ENCODE results near the gene ZNF438.

The ZNF438 gene

DNA sequence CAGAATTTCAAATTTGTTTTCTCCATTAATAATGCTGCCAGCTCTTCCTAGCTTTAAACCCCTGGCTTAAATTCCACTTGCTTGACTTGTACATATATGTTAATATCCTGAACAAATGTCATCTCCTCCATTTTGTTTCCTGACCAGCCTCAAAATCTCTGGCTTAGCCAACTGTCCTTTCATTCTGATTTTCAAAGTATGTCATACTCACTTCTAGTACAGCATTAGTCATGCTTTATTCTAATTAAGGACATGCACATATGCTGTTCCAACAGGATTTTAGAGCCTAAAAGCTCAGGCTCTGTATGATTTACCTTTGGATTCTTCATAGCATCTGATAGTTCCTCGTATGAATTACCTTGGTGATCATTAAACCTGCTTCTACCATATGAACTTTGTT is 158.3 kb downstream of the ZNF438 start:
- DNase-seq, result no peak

DNA sequence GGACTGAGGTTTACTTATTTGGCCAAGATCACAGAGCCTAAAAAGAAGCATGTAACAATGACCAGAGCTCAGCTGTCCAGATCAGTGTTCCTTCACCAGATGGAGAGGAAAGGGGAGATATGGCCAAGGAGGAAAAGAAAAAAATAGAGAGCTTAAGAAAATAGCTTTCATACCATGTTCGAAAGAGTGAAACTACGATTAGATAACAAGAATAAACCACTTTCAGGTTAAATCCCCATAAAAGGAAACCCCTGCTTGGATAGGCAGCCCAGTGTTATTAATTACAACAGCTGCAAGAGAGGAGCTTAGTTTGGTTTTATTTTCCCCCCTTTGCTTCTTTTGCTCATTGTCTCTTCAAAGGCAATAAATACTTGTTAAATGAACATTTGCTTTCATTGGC is 160.8 kb downstream of the ZNF438 start:
- DNase-seq, result no peak

DNA sequence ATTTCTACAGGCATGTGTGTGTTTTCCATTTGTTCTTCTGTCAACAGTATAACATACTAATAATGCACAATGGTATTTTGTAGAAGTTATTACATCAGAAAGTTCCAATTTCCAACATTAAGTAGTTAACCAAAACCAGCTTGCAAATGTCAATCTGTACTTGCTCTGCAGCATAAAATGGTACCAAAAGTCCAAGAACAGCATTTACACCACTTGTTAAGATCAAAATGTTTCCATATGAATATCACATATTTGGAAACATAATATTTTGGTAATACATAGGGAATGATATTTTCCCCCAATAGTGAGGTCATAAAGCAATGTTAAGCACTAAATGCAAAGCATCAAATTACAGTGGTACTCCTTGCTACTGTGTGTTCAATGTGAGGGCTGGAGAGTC is 162.1 kb downstream of the ZNF438 start:
- DNase-seq, result no peak

DNA sequence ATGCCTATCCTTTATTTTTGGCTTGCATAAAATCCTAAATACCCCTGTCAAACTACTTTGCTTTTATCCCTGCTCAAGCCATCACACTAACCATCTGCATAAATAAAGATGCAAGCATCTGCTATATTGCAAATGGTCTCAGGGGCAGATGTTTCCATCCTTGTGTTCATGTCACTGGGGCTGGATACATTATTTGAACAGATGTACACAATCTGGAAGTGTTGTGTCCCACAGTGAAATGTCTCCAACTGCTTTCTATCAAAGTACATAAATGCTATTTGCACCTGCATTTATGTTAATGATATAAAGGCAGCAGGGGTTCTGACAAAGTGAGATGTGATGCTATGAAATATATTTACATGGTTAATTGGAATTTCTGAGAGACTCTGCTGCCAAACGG is 163.1 kb downstream of the ZNF438 start:
- no peak for DNase-seq

DNA sequence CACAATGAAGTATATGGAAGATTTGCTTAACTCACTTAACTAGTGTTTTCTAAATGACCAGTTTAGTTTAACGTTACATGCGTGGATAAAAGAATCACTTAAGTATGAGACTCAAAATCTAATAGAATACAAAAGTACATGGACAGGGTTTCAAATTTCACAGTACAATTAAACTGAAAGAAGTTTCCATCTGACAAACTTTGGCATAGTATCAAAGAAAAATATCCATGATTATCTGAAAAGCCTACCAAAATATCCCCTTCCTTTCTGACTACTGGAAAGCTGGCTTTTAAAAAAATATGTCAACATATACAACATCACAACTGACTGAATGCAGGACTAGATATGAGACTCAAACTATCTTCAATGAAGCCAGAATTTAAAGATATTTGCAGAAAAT is 164.8 kb downstream of the ZNF438 start:
- DNase-seq, result no peak

DNA sequence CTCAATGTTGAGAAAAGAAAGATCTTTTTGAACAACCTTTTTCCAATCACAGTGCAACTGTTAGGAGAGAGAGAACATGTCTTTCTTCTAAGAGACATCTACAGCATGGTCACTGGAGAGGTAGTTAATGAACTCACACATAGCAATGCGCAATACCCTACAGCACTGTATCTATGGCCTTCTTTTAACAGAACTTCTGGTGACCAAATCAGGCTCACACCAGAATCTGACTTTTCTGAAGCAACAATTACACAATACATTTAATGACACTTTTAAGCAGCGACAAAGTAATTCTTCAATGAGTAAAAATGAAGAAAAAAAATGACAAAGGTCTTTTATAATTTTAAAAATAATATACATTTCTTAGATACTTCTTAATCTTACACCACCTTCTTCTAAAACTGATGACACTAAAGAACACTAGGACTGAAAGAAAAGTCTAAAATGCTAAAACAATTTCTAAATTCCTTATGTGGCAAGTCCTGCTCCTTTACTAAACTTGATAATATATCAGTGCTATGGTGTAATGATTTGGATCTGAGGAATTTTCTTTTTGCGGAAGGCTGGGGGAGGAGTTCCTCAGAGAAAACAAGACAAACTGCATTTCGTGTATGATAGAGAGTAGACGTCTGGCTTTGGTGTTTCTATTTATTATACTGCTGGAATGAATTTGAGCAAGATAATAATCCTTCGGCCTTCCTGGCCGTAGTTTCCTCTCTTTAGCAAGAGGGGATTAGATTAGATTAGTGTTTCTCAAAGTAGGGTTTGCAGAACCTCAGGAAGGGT is 166.3 kb downstream of the ZNF438 start:
- DNase-seq, result peak; percentile 37

DNA sequence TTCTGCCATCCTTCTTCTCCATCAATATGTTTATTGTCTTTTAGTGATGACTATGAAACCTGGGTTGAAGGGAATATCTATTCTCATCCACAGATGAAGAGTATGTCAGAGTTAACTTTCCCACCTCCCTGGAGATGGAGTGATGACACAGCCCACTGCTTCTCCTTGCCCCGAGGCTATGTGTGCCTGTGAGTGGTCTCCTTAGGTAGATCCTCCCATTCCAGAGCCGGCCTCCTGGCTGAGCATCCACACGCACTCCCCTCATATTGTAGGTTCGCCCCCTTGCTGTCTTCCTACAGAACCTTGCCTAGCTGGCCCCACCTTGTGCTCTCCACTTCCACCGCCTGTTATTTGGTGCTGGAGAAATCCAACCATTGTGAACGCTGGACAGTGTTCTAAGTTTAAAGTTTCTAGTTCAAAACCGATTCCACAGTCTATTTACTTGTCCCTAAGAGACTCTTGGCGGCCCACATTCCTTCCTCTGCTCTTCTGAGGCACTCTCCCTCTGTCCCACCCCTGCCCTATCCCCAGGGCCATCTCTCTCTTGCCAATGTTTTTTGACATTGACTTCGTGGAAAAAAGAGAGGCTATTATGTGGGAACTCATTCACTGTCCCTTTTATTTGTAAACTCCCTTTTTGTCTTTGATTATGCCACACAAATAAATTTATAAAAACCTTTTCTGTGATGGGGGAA is 168.0 kb downstream of the ZNF438 start:
- DNase-seq, result no peak

DNA sequence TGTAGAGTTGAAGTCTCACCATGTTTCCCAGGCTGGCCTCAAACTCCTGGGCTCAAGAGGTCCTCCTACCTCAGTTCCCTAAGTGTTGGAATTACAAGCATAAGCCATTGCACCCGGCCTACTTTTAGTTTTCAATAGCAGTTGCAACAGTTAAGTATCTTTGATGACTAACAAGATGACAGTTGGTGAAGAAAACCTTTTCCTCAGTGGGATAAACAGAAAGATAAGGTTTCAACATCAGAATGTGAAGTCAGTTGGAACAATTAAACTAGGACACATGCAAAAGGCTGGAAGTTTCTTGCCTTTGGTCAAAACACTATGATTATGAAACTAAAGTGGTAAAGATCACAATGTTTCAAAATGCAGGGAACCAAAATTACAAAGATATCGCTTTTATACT is 169.2 kb downstream of the ZNF438 start:
- peak; percentile 56 for DNase-seq

DNA sequence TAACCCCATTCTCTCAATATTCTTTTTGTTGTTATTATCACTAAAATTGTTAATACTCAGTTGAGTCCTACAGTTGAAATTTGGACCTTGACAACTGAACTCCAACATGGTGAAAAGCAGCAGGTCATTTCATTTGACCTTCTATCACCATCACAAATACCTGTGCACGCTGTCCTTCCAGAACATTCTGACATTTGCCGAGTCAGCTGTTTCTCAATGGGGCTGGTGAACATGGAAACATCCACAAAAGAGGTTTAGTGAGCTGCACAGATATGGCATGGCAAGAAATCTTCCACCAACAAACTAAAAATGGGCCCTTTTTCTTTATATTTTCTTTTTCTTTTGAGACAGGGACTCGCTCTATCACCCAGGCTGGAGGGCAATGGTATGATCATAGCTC is 169.7 kb downstream of the ZNF438 start:
- no peak for DNase-seq

DNA sequence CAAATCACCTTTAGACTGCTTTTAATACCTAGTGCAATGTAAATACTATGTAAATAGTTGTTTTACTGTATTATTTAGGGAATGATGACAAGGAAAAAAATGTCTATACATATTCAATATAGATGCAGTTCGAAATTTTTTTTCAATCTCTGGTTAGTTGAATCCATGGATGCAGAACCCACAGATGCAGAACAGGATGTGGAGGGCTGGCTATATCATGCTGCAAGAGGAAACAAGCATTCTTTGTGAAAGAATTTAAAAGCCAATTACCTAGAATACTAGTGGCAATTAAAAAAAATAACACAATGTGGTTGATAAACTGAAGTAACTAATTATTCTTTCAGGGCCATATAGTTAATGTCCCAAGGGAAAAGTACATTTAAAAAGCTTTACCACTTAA is 170.4 kb downstream of the ZNF438 start:
- peak; percentile 22 for DNase-seq

DNA sequence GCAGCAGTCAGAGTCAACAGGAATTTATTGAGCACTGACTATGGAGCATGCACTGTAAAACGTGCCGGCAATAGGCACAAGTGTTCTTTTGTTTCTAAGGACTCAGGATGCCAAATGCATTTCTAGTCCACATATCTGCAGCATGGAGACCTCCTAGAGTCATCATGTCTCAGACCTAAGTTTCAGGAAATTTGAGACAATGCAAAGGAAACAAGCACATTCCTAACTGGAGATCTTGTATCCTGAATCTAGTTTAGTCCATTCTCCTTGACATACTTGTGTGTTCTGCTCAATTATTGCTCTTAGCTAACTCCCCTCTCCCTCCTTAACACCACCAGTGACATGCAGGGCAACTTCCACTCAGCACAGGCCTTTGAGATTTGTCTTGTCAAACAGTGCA is 173.2 kb downstream of the ZNF438 start:
- DNase-seq, result no peak

DNA sequence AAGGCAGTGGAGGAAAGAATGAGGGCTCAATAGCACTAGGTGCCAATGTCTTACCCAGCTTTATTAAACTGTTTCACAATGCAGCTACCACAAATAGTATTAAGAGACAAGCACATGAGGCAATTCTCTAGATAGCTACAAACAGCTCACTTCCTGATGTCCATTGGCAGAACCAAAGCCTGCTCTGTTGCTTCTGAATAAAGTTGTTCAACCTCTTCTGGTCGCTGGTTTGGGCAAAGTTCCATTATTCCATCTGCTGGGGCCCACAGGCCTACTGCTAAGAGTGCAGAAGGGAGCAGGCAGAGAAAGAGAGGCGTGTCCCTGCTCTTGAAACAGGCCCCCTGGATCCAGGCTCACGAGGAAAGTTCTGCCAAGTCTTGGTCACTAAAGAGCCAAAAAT is 173.9 kb downstream of the ZNF438 start:
- peak; percentile 68 for DNase-seq

DNA sequence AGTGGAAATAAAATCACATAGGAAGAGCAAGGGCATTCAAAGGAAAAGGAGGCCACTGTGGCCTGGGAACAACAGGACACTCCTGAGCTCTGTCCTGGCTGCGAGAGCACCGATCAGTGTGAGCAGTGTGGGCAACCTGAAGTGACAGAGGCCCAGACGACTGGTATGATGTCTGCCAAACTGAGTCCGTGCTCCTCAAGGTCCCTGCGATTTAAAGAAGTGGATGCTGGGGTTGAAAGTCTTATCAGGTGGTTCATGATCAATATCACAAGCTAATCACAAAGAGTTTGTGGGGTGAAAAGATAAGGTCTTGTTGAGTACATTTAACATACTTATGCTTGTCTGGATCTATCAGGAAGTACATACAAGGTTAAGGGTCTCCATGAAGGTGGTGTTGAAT is 176.5 kb downstream of the ZNF438 start:
- no peak for DNase-seq

DNA sequence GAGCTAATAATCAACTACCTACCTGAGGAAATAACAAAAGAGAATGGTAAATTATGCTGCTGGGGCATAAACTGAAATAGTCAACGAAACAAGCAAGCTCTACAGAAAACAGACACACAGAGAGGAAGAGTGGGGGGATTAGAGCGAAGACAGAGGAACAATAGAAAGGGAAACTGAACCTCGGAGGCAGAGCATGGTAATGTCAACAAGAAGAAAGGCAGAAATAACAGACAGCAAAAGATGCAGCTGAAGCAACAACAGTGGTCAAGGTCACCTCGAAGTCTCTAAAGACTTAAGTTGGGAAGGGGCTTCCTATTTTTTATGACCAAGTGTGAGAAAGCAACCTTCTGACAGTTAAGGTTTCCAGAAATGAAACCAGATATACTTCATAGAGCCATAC is 177.0 kb downstream of the ZNF438 start:
- DNase-seq, result no peak

DNA sequence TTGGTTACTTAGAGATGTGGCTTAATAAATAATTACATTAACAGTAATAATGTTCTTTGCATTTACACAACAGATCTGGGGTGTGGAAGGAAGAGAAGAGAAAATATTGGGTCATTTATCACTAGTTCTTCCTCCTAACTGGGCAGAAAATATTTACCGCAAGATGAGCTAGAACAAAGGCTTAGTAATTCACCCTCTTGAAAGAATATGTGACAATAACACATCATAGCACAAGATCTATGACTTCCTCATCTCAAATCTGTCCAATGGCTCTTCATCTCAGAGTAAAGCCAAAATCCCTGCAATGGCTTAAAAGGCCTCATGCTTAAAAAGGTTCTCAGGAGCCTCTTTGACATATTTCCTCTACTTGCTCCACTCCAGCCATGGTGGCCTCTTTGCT is 178.6 kb downstream of the ZNF438 start:
- no peak for DNase-seq

DNA sequence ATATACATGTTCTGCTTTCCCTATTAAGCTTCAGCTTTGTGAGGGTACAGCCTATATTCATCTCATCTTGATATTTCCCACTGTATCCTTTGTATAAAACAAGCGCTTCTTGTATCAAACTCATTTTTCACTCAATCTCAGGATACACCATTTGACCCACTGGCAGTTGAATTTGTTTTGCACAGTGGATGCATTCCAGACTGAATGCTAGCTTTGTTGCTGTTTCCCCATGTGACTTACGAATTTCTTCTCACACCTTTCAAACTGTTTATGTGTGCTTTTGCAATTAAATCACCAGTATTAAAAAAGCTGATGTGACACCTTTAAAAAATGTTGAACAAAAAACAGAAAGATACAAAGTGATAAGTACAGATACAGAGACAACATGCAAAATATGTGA is 180.9 kb downstream of the ZNF438 start:
- DNase-seq, result no peak

DNA sequence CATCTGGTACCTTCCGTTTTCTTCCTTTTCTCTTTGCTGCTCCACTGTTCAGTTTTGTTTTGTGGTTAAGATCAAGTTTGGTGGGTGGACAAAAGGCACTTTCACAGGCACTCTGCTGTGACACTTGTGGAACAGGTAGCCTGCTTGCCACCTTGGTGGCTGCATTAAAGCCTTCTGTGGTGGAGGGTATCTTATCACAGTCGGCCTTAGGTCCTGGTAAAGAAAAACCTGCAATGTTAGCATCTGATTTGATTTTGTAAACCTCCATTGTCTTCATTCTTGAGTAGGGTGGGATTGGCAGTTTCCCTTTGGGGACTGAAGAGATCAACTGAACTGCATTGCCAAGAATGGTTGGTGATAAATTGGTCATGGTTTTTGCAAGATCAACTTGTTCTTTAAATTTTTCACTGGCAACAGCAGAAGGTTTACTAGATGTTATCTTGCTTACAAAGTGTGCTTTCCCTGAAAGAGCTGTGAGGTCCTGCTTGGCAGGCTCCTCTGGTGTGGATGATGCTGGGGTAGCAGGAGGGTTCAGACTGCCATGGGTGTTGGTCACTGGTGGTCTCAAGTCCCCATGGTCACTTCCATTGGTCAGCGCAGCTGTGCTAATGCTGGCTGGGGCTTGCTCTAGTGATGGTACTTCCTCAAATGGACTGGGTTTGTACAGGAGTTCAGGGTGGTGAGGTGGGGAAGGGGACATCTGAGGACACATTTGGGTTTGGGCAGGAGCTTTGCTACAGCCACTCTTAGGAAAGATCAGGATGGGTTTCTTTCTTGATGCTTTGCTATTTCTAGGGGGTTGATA is 182.2 kb downstream of the ZNF438 start:
- DNase-seq, result no peak

DNA sequence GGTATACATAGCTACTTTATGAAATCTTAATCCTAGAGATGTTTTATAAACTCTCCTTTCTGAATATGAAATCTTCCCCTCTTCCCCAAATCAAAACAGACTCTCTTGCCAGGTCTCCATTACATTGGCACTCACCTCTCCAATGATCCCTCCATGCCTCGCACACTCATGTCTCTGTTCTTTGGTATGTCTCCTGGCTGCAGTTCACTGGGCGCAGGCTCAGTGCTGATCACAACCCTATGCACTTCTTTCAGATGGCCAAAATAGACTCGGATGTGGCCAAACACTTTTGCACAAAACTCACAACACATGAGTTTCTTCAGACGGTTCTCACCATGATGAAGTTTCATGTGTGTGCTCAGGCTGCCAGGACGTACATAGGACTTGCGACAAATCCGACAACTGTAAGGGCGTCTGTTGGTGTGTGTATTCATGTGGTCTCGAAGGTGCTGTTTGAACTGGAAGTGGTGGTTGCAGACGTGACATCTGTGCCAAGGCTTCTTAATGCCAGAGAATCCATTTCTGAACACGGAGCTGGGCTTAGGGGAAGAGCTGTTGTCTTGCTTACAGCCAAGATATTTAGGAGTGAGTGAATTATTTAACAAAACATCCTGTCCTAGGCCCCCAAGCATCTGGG is 183.2 kb downstream of the ZNF438 start:
- DNase-seq, result no peak

DNA sequence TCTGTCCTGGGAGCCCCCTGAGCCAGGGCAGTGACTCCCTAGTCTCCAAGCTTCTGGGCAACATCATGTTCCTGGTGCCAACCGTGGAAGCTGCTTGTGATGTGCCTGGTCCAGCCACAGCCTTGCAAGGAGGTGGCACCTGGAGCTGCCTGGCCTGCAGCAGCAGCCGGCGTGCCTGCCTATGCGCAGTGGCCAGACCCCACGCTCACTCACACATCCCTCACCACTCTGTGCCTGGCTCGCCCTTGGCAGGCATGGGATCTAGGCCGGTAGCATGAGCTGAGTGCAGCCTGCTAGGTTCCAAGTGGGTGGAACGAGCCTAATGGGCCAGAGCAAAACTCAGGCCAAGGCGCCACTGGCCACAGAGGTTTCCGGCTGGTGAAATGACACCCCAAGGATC is 184.0 kb downstream of the ZNF438 start:
- no peak for DNase-seq

DNA sequence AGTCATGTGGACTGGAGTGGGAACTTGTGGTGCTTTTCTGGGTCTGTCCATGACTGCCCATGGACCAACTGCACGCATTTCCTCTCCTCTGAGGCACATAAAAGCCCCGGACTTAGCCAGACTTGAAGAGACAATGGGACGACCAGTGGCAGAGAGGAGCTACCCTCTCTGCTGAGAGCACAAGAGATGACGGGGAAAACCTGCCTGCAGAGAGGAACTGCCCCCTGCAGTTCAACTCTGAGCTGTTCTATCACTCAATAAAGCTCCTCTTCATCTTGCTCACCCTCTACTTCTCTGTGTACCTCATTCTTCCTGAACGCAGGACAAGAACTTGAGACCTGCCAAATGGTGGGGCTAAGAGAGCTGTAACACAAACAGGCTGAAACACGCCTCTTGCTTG is 184.5 kb downstream of the ZNF438 start:
- no peak for DNase-seq

DNA sequence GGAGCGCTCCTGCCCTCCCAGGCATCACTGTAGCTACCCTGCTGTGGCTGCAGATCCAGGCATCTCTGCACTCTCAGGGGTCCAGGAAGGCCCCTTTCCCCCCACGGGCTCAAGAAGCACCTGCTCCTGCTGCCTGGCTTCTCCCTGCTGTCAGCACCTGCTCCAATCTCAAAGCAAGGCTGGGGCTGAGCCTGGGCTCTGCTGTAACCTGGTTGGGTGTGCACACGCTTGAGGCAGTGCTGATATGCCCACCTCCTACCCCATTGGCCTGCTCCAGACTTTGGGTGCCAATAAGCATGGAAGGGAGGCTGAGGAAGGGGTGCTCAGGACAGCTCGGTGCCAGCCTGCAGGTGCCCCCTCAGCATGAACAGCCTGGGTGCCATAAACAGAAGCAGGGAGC is 185.0 kb downstream of the ZNF438 start:
- no peak for DNase-seq

DNA sequence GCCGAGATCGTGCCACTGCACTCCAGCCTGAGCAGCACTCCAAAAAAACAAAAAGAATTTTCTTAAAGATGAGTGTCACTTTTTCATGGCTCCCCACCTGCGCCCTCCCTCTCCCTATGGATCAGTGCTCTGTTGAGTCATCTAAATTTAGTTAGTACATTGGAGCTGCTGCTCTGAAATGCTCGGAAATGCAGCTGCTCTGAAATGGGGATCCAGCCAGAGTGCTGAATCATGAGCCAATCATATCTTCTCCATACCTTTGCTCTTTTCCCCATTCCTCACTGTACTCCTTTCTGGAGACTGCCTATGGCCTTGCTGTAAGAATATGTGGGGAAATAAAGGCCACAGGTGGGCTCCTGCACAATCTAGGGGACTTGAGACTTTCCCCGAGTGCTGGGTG is 188.8 kb downstream of the ZNF438 start:
- no peak for DNase-seq

DNA sequence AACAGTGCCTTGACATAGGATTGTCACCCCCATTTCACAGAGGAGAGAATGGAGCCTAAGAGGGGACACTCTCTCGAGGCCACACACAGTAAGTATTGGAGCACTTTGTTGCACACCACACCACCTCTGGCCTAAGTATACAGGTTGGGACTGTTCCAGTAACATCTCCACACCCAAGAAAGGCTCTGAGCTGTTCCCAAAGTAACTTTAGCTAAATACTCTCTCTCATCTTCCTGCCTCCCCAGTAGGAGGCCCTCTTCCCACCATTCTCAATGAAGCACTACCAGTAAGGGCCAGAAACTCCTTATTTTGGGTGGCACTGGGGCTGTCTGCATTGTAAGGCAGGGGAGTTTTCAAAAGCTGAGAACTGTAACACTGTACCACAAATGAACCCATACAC is 189.5 kb downstream of the ZNF438 start:
- DNase-seq, result no peak

All from hematopoietic multipotent progenitor cell treated with erythropoietin and hydrocortisone succinate and interleukin-3 and kit ligand, for 6 days (in vitro differentiated cells).